K562 (cell line): ENCODE data around the gene TLCD1. TPM values are rescaled to one million over a fixed set of nuclear protein-coding genes. Genes with fewer than 3 reads are reported as not detected.
A peak's percentile ranks its signal among the peaks of the same experiment; 100 is the strongest.

ENCODE experiments used
- CHD7 ChIP-seq: fragments of 200-600 bp; sonication (generic); IDR thresholded peaks from one replicate; pipeline ENCODE4 v1.6.1; 2012; ENCODE audit warnings: mild to moderate bottlenecking, low read depth, low read length, inconsistent platforms
- FOSL1 ChIP-seq: fragments of 200-800 bp; sonication (Bioruptor generic); conservative IDR thresholded peaks from 2 replicates; pipeline ENCODE4 v1.6.1; 2016; ENCODE audit warnings: missing genetic modification characterization, missing compliant biosample characterization
- HMBOX1 ChIP-seq: sonication (generic); IDR thresholded peaks from 2 replicates; pipeline ENCODE4 v1.6.1; 2016
- JUNB ChIP-seq: fragments of 450-650 bp; formaldehyde crosslinking; conservative IDR thresholded peaks from 2 replicates; pipeline ENCODE4 v1.4.0; 2020; ENCODE audit warnings: mild to moderate bottlenecking
- JUND ChIP-seq, 2 experiments: IDR thresholded peaks; 2 replicates in 1 of 2; 3 replicates in 1 of 2; pipeline ENCODE4 v1.6.1; 2011; ENCODE audit warnings: borderline replicate concordance in 2 of 2, low read depth in 2 of 2, low read length in 2 of 2, improper control_type of control experiment in 1 of 2, missing biosample characterization in 1 of 2, missing genetic modification characterization in 1 of 2, missing genetic modification reagents in 1 of 2
- KDM4B ChIP-seq, 2 experiments: fragments of 450-650 bp in 1 of 2; sonication (generic) in 1 of 2; IDR thresholded peaks; 2 replicates each; pipeline ENCODE4 v1.6.1; 2016 to 2017; ENCODE audit warnings: borderline replicate concordance in 2 of 2, antibody characterized with exemption in 1 of 2, low read depth in 1 of 2, mild to moderate bottlenecking in 1 of 2
- MECOM ChIP-seq: fragments of 250-450 bp; sonication (Bioruptor Pico); IDR thresholded peaks from 2 replicates; pipeline ENCODE4 v1.8.0; 2022; ENCODE audit warnings: inconsistent platforms
- NFE2 ChIP-seq: IDR thresholded peaks from 2 replicates; pipeline ENCODE4 v1.6.1; 2014; ENCODE audit warnings: antibody characterized with exemption, low read depth
- NKRF ChIP-seq: fragments of 450-650 bp; IDR thresholded peaks from 2 replicates; pipeline ENCODE4 v1.6.1; 2016; ENCODE audit warnings: borderline replicate concordance
- RCOR1 ChIP-seq, 2 experiments: IDR thresholded peaks; 2 replicates each; pipeline ENCODE4 v1.6.1; 2012; ENCODE audit warnings: low read depth in 2 of 2, low read length in 2 of 2, borderline replicate concordance in 1 of 2, improper control_type of control experiment in 1 of 2
- SMAD4 ChIP-seq: fragments of 250-450 bp; sonication (Bioruptor Pico); conservative IDR thresholded peaks from 2 replicates; pipeline ENCODE4 v1.8.0; 2021; ENCODE audit warnings: inconsistent platforms, mild to moderate bottlenecking, moderate library complexity
- SMC3 ChIP-seq: conservative IDR thresholded peaks from 2 replicates; pipeline ENCODE4 v1.6.1; 2011; ENCODE audit warnings: low read depth, low read length, improper control_type of control experiment; ENCODE audit not compliant: insufficient read depth
- polyA plus RNA-seq, 8 experiments: library from polyadenylated mRNA; depleted of rRNA in 4 of 8; stranded (reverse) in 5 of 8; unstranded in 3 of 8; fragments of >200 nt; fragmentation: Nextera tagmentation in 2 of 8; fragmentation: Illumina TruSeq in 1 of 8; extraction: Ambion mirVana in 2 of 8; extraction: Trizol in 1 of 8; gene quantifications; 2 replicates each; pipeline versions ENCODE4 v1.2.1 to v1.2.3, GENCODE V29; 2011 to 2014; ENCODE audit warnings: inconsistent platforms in 1 of 8, missing spikeins in 1 of 8
- total RNA-seq, 7 experiments: library from RNA; depleted of rRNA in 6 of 7; stranded (reverse); fragments of >200 nt in 6 of 7; fragmentation: Illumina TruSeq in 2 of 7; extraction: Trizol in 2 of 7; gene quantifications; 2 replicates each; pipeline versions ENCODE4 v1.2.1 to v1.2.3, GENCODE V29; 2011 to 2021; ENCODE audit warnings: low replicate concordance in 1 of 7

The TLCD1 gene
- total and polyA plus RNA-seq, 9 of the 15 experiments (the other 6 are each of a cell fraction or from before 2014, with no cell fraction given): 6.8 to 37.7 (median 21.7) TPM

- TF ChIP-seq FOSL1 (tag) (peak; percentile 93), NFE2 (no peak), JUNB (CRISPR knock-in tag) (0 out of 2 replicates have a peak, but pooled peaks have one; percentile 39), RCOR1 (IDR thresholded peaks at IDR 0.05; ENCODE audit: borderline replicate concordance in 1 of 2, low read depth in 2 of 2, low read length in 2 of 2) (peak; percentile 89 to 96; a peak in 3 of 4 replicates), SMAD4 (0 out of 2 replicates have a peak, but pooled peaks have one; percentile 27), SMC3 (no peak), JUND (IDR thresholded peaks at IDR 0.05; ENCODE audit: borderline replicate concordance, low read depth, low read length) (peak; percentile 72), JUND (tag; IDR thresholded peaks at IDR 0.05; ENCODE audit: borderline replicate concordance, low read depth, low read length) (peak; percentile 69; the same call in 2 of the 3 replicates), KDM4B (IDR thresholded peaks at IDR 0.05; ENCODE audit: borderline replicate concordance in 2 of 2, low read depth in 1 of 2) (no peak), CHD7 (no peak), NKRF (0 out of 2 replicates have a peak, but pooled peaks have one; percentile 38), HMBOX1 (no peak), MECOM (CRISPR knock-in tag) (no peak)
These were observed 7.0 kb downstream of the TLCD1 start (continued) for GRCh38 chr17:28719021-28719433.
